Effector CD8-positive, alpha-beta T cell (primary cell): Measurements from ENCODE around the gene LYRM4.
"Not testable (repeated sequence)": the region's sequence is repeated elsewhere in the genome, so short reads cannot be mapped to it uniquely, and the experiment has no call there.

Experiments used
- DNase-seq: peaks from one replicate; lab custom pipeline; 2025; lab: John Stamatoyannopoulos, UW

The LYRM4 gene

DNA sequence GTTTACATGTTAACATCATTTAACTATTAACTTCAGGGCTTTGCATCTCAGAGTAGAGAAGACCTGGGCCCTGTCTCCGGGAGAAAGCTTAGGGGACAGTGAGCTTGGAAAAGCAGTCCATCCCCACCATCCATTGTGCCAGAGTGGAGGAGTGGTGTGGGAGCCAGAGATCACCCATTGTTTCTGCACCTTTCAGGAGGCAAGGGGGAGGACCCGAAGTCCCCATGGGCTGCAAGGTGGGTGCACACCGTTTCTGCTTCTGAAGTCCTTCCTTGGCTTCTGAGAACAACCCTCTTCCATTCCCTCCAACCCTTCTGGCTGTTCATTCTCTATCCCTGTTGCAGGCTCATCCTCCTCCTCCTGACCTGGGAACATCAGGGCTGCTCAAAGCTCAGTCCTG is 179.6 kb downstream of the LYRM4 start:
- no peak for DNase-seq

DNA sequence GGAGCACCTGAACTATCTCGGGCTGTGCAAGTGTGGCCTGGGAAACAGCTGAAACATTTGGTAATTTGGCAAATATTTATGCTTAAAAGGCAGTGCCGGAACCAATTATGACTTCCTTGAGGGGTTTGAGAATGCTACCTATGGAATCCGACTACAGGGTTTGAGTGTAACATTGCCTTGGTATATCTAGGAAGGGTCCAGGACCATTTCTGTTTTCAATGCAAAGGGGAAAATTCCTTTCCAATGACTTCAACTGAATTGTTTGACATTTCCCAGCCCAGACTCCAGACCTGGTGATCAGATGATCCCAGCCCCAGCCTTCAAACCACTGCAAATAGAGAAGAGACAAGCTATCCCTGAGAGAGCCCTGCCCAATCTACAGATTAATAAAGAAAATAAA is 180.2 kb downstream of the LYRM4 start:
- no peak for DNase-seq

DNA sequence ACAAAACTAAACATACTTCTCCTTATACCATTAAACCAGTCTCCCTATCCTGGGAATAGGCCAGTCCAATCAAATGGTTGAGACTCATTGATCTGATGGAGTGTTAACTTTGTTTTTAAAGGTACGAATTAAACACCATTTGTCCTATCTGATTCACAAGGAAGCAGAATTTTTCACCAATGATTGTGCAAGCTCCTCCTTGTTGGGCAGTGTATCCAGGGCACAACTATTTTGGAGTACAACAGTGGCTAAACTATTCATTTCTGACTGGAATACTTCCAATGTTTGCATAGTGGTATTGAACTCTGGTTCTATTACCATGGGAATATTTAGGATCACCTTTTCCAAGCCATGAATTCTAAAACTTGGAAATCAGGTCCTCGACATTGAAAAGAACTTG is 181.1 kb downstream of the LYRM4 start:
- DNase-seq = no peak

DNA sequence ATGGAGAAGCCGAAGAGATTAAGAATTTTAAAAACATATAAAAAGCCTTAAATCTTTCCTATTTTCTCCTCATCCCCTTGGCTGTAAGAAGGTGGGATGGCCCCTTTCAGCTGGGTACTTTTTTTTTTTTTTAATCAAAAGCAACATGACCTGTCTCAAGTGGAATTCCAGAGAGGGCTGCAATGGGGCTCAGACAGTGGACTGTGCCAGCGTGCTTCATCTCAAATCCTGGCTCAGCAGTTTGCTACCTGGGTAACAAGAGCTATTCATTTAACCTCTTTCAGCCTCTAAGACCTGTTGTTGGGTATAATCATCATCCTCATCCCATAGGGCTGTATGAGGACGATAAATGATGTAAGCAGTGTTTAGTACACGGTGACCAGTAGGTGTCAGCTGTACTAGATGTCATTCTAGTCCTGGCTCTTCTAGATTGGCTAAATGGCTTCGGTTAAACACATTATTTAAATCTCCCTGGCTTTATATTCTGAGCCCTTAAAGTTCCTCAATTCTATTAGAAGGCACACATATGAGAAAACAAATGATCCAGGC is 182.6 kb downstream of the LYRM4 start:
- DNase-seq = no peak

DNA sequence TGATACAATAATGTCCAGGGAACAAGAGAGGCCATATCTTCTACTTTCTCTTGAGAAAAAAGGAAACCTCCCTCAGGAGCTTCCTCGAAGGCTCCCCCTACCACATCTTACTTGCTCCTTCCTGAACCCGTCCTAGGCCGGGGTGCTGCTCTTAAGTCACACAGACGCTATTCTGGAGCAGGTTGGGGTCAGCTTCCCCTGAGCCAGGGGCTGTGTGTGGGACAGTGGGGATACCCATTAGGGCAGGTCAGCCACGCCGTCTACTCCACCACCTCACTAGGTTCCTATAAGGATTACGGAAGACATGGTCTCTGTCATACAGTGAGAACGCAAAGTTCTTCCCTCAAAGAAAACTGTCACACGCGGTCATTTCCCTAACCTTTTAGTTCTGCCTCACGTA is 183.8 kb downstream of the LYRM4 start:
- no peak for DNase-seq

DNA sequence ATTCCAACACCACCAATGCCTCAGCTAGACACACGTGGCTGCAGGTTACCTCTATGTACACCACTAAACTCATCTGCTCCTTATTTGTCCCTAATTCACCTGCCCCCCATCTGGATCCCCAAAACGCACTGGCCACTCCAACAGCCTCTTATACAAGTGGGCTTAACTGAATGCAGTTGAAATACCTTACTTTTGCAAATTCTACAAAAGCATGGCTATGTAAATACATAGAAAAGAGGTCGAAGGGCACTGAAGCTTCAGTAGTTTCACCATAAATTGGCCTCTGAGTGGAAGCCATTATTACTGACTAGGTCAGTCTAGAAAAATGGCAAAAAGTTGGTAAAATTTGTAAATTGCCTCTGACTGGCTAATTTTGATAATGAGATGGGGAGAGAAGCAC is 186.8 kb downstream of the LYRM4 start:
- DNase-seq = no peak

DNA sequence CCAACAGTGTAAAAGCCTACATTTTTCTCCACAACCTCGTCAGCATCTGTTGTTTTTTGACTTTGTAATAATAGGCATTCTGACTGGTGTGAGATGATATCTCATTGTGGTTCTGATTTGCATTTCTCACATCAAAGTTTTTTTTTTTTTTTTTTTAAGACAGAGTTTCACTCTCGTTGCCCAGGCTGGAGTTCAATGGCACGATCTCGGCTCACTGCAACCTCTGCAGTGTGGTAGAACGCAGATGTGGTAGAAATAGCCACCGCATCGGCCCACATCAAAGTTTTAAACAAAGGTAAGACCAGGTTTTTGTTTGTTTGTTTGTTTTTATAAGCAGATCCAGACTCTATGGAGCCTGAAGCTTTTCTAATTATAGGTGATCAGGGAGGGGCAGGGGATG is 188.3 kb downstream of the LYRM4 start:
- DNase-seq = no peak

DNA sequence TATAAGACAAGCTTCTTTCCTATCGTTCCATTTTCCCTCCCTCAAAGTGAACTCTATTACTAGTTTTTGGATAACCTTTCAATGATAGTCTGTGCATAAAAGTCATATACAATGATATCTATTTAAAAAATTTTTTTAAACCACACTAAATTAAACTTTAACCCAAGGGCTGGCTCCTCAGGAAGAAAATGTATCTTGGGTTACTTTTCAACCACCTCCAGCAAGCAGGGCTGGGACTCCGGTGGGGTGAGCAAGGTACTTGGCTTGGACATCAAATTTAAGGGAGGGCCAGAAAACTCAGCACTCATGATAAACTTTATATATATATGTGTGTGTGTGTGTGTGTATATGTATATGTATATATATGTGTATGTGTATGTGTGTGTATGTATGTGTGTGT is 189.5 kb downstream of the LYRM4 start:
- DNase-seq = no peak

DNA sequence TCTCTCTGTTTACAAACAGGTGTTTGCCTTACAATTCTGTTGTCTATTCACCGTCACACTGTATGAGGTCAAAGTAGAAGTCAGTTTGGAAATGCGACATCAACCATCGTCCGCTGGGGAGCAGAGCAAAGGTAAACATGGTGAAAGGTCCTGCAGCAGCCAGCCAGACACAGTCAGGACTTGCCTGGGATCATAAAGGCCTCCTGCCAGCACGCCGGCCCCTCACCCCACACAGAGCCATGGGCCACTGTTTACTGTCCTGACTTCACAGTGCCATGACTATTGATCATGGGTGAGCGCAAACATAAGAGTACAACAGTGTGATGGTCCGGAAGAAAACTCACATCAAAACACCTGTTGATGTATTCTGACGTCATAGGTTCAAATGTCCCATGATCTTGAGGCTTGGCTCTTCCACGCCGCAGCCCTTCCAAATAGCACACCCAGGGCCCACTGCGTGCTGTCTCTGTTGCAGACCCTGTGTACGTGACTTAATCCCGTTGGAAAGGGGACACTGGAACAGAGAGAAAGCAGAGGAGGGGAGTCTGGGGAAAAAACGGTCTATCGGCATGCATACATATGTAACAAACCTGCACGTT is 192.5 kb downstream of the LYRM4 start:
- no peak for DNase-seq

DNA sequence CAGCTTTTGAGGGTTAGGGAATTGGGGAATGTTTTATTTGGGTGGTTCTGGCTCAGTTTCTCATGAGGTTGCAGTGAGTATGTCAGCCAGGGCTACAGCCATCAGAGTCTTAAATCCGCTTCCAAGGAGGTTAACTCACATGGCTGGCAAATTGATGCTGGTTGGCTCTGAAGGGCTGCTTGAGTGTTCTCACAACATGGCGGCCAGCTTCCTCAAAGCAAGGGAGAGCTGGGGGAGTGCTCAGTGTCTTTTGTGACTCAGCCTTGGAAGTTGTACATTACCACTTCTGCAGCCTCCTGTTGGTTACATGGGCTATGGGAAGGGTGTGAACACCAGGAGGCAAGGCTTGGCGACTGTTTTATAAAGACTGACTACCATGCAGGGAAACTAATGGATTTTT is 193.4 kb downstream of the LYRM4 start:
- no peak for DNase-seq

DNA sequence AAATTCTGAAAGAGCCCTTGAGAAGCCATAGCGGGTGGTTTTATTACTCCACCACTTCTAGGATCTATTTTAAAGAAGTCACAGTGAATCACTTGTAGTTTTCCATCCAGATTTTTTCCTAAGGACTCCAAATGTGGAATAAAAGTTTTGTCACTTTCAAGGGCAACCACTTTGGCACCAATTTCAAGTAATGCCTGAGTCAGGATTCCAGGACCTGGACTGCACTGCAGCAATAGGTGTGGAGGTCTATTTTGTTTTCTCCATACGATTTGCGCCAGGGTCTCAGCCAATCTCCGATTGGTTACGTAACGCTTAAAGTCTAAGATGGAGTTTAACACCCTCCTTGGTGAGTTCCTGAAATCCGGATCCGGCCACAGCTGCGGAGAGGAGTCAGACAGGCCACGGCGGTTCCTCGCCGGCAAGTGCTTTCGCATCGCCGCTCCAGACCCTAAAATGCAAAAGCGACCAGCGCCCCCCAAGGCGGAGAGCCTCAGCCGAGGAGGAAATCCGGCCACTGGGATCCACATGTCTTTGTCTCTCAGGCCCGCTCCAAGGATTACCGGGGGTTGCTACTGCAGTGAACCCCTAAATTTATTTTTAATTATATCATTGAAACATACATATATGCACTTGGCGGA is 194.2 kb downstream of the LYRM4 start:
- no peak for DNase-seq

DNA sequence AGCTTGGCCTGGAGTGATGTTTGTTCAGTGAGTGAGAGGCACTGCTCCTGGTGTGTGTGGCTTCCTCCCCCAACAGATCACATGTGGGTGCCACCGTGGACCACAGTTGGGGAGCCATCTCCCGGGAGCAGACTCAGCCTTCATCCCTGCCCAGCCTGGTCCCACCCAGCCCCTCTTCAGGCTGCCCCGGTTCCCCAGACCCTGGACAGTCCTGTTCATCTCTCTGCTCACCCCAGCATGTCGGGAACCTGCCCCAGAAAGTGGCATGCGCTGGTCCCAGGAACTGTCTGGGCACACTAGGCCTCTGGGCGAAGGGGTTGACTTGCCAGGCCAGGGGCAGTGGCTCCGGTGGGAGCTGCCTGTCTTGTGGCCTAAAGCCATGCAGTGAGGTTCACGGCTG is 197.1 kb downstream of the LYRM4 start:
- DNase-seq = no peak

DNA sequence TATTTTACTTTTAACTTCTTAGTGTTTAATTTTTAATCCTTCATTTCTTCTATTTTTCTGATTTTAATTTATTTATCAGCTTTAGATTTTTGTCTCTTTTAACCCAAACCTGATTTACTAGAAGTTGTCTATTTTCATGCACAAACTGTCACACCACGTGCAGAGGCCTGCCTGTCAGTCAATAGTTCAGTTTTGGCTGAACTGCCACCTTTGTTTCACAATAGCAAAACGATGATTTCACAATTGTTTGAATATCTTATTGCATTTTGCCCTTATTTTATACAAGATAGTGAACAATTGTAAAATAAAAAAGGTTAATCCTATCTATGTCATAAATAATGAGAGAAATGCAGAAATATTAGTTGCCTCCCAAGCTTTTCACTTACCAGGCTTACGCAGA is 199.6 kb downstream of the LYRM4 start:
- no peak for DNase-seq

DNA sequence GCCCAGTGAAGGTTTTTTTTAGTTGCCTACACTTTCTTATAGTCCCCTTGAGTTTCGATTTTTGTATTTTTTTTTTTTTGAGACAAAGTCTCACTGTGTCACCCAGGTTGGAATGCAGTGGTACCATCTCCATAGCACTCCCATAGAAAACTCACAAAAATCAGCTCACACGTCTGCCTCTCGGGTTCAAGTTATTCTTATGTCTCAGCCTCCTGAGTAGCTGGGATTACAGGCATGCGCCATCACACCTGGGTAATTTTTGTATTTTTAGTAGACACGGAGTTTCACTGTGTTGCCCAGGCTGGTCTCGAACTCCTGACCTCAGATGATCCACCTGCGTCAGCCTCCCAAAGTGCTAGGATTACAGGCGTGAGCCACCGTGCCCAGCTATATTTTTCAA is 200.3 kb downstream of the LYRM4 start:
- DNase-seq = not testable (repeated sequence)

DNA sequence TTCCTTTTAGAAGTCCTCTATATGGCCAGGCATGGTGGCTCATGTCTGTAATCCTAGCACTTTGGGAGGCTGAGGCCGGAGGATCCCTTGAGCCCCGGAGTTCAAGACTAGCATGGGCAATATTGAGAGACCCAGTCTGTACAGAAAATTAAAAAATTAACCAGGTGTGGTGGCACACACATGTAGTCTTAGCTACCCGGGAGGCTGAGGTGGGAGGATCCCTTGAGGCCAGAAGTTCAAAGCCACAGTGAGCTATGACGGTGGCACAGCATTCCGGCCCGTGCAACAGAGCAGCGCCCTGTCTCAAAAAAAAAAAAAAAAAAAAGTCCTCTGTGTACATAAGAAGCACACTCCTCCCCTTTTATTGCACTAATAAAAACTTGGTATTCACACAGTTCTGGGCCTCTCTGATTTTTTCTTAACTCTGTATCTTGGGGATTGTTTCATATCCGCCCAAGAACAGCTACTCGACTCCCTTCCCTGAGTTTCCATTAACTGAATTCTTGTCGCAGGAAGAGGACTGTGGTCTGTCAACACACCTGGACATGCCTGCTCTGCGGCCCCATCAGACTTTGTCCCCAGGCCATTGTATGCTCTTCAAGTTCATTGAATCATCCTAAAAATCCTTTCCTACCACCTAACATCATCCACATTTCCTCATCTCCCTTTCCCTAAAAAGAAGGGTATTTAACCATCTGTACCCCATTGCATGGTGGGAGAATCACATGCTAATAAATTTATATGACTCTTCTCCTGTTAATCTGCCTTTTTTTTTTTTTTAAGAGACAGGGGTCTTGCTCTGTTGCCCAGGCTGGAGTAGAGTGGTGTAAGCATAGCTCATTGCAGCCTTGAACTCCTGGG is 201.5 kb downstream of the LYRM4 start:
- DNase-seq = no peak
